ENCODE results near the gene GPX7.

Gene GPX7

DNA sequence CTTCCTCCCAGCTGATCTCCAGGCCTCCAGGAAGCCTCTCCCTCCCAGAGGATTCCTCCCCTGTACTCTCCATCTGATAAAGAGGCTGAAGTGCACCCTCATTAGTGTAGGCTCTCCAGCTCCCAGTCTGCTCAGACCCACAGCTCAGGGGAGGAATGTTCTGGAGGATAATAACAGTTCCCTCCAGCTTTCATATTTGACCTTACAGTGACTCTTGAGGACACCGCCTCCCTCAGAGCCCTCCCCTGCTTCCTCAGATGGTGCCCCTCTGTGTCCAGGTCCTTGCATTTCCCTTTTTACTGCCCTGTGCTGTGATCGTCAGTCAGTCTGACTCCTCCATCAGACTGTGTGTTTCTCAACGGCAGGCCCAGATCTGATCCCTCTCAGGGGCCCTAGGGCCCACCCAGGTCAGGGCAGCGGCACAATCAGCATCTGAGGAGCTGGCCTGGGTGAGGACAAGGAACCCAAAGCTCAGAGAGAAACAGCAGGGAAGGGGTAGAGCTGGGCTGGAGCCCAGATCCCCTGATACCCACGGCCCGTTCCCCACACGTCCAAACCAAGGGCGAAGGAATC lies 29.7 kb downstream of the GPX7 start:
- DNase-seq: no peak

DNA sequence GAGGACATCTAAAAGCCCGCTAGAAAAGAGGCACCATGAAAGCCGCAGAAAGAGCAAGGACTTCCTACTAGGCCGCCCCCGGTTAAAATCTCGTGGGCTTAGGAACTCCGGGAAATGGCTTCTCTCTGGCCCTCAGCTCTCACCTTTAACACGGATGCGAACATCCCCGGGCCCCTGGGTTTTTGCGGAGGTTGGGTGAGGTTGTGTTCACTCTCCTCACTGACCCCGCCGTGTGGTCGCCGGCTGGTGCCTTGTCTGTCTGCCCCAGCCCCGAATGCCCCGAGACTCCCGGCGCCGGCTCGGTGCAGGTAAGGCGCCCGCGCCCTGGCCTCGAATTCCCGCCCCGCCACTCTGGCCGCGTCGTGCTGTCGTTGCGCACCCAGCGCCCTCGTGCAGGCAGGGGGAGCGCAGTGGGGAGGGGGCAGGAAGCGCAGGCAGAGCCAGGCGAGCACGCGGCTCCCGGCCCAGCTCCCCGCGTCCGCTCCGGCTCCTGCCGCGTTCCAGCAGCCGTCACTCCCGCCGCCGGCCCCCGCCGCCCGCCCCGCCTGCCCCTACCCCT lies 30.6 kb downstream of the GPX7 start, which contains the start of gene SHISAL2A:
TSS of gene SHISAL2A (plus strand) at position 437 of the 559 bp plus-strand sequence. CDS start 326 bp downstream, outside the sequence.
- DNase-seq: peak; percentile 39

DNA sequence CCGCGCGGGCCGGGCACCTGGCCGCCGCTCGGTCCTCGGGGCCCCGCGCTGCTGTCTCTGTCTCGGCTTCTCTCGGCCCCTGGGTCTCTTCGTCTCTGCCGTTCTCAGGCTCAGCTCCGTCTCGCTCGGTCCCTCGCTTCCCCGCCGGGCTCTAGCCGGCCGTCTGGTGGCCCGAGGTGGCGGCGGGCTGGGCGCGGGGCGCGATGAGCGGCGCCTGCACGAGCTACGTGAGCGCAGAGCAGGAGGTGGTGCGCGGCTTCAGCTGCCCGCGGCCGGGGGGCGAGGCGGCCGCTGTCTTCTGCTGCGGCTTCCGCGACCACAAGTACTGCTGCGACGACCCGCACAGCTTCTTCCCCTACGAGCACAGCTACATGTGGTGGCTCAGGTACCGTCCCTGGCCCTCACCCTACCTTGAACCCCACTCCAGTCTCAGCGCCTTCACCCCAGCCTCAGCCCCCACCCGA lies 31.2 kb downstream of the GPX7 start:
- DNase-seq: peak; percentile 29

DNA sequence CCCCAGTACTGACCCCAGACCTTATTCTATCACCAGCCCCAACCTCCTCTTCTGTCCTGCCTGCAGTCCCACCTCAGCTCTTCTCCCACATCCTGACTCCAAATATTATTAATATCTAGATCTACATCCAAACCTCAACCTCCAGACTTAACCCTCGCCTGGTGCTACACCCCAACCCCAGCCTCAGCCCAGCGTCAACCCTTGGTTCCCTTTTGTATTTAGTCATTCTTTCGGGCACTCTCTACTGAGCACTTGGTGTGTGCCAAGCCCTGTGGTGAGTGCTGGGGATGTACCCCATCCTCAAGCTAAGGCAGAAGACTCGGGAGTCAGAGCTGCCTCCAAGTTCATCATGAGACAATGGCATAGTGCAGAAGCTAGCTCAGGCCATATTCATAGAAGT lies 31.9 kb downstream of the GPX7 start:
- no peak for DNase-seq

DNA sequence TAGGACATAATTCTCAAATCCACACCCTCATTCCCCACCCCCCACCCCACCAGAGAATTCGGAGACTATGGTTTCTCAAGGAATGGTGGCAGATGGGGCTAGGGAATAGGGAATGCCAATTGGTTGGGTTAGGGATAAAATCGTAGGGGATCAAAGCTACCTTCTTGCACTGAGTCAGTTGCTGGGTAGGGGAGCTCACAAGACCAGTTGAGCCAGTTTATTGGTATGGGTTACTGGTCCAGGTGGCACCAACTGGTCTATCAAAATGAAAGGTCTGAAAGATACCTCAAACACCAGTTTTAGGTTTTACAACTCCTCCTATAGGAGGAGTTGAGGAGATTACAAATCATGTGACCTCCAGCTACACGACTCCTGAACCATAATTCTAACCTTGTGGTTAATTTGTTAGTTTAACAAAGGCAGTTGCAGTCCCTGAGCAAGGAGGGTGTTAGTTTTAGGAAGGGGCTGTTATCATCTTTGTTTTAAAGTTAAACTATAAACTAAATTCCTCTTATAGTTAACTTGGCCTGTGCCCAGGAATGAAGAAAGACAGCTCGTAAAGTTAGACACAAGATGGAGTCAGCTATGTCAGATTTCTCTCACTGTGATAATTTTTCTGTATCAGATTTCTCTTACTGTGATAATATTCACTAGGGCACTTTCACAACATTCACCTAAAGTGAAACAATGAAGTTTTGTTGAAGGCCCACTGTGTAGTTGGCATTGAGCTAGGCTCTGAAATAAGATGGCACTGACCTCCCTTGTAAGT lies 33.3 kb downstream of the GPX7 start:
- no peak for DNase-seq

DNA sequence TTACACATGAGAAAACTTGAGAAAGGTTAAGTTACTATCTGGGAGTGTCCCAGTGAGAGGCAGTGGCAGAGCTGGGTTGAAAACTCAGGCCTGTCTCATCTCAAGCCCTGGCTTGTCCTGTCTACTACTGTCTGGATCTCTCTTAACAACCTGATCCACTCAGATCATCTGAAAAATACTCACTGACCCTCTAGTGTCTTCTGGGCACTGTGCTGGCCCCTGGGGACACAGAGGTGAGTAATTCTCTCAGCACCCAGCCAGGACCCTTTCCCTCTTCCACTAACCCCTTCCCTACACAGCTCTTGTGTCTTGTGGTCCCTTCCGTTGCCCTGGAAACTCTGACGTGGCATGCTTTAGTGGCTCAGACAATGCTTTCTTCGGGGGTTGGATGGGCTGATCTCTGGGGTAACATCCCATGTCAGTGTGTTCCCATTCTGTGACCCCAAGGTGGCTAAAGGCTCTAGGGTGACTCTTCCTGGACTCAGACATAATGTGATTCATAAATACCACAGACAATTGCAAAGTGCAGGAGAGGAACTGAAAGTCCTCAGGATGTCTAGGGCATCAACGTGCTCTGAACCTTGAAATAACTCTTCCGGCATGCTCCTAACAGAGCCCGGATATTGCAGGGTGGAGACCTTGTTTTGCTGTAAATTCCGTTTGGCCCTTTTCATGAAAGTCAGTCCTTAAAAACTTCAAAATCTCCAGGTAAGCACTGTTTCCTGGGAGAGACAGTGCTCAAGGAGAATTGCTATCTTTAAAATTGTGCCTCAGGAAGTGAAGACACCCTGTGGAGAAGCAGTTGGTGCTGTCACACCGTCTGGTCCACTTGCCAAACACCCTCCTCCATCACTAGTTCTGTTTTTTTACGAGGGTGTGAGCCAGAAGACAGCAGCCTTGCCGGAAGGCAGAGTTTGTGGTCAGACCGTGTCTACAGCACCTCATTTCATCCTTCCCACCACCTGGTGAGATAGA lies 34.8 kb downstream of the GPX7 start:
- DNase-seq: no peak

DNA sequence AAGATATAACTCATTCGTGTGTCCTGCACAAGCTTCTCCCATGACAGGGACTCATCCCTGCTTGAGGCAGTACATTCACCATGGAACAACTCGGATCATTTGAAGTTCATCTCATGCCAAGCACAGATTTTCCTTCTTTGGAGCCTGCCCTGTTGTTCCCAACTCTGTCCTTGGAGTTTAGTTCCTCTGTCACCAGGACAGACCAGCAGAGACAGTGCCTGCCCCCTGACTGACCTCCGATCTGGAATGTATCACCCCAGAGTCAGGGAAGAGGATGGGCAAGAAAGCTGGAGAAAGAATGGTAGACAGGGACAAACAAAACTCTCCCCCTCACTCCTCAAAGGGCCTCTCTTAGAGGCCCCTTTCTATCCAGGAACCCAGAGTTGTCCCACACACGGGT lies 35.8 kb downstream of the GPX7 start:
- no peak for DNase-seq

DNA sequence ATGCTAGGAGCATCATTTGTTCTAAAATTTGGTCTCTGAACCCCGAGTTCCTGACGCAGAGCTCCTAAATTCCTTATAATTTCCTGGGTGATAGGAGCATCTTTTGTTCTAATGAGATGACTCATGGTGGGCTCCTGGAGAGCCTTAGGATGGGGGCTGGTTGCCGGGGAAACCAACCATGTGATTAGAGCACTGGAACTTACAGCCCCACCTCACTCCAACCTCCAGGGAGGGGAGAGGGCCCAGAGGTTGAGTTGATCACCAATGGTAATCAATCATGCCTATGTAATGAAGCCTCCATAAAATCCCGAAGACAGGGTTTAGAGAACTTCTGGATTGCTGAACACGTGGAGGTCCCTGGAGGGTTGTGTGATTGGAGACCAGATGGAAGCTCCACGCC lies 38.5 kb downstream of the GPX7 start:
- DNase-seq: no peak

DNA sequence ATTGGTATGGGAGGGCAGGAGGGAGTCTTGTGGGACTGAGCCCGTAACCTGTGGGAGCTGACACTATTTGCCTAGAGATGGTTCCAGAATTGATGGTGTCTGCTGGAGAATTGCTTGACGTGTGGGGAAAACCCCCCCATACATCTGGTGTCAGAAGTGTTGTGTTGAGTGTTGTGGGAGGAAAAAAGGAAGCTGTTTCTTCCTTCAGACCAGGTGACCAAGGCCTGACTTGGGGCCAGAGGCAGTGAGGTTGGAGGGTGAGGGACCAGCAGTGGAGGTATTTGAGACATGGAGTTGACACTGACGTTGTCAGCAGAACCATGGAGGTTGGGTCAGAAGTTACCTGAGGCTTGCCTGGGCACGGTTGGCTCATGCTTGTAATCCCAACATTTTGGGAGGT lies 39.1 kb downstream of the GPX7 start:
- DNase-seq: no peak

DNA sequence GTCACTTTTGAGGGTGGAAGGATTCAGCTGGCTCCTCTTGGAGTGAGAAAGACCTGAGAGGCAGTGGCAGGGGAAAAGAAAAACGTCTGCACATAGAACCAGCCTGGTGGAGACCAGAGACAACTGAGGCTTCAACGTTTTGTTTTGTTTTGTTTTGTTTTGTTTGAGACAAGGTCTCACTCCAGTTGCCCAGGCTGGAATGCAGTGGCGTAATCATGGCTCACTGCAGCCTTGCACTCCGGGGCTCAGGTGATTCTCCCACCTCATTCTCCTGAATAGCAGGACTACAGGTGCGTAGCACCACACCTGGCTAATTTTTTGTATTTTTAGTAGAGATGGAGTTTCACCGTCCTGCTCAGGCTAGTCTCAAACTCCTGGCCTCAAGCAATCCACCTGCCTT lies 43.1 kb downstream of the GPX7 start:
- DNase-seq: no peak

DNA sequence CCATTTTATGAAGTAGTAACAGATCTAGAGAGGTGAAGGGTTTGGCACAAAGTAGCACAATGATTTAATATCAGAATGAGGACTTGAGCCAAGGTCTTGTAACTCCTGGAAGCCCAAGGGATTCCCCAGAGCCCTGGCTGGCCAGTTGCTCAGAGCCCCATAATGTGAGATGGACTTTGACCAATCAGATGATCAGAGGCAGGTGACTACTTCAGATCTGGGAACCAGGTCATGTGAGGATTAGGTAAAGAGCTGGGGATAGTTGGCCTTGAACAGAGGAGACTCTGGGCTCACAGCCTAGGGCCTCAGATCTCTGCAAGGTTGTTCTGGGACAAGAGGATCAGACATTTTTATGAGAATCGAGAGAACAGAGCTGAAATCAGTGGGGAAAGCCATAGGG lies 49.7 kb downstream of the GPX7 start:
- no peak for DNase-seq

DNA sequence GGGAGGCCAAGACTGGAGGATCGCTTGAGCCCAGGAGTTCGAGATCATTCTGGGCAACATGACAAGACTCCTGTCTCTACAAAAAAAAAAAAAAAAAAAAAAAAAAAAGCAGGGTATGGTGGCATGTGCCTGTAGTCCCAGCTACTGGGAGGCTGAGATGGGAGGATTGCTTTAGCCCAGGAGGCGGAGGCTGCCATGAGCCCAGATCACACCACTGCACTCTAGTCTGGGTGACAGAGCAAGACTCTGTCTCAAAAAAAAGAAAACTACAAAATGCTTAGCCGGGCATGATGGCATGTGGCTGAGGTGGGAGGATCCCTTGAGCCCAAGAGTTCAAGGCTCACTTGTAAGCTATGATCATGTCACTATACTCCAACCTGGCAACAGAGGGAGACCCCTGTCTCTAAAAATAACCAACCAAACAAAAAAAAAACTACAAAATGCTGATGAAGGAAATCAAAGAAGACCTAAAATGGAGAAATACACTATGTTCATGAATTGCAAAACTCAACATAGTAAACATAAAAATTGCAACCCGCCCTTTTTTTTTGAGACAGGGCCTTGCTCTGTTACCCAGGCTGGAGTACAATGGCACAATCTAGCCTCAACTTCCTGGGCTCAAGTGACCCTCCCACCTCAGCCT lies 51.2 kb downstream of the GPX7 start:
- DNase-seq: no peak

DNA sequence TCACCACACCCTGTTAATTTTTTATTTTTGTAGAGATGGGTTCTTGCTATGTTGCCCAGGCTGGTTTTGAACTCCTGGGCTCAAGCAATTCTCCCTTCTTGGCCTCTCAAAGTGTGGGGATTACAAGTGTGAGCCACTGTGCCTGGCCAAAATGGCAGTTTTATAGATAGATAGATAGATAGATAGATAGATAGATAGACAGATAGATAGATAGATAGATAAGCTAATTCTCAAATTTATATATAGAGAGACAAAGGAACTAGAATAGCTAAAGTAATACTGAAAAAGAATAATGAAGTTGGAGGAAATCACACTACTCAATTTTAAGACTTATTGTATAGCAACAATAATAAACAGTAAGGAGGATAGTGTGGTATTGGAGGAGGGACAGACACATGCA lies 51.9 kb downstream of the GPX7 start:
- no peak for DNase-seq

DNA sequence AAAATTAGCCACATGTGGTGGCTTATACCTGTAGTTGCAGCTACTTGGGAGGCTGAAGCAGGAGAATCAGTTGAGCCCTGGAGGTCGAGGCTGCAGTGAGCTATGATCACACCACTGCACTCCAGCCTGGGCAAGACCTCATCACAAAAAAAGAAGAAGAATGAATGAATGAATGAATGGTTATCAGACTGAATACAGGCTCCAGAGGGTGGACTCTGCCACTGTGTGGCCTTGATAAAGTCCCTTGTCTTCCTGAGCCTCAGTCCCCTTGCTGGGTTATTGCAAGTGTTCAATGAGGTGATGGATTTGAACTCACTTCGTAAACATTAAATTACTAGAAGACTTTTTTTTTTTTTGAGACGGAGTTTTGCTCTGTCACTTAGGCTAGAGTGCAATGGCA lies 55.5 kb downstream of the GPX7 start:
- DNase-seq: no peak

All from NCI-H345 (cell line).